ENCODE measurements around the gene TNIK. TPM values are rescaled to one million over a fixed set of nuclear protein-coding genes. Genes with fewer than 3 reads are reported as not detected.

TNIK gene
- total RNA-seq, 1 donor from 2014 or later: 17.0 TPM

DNA sequence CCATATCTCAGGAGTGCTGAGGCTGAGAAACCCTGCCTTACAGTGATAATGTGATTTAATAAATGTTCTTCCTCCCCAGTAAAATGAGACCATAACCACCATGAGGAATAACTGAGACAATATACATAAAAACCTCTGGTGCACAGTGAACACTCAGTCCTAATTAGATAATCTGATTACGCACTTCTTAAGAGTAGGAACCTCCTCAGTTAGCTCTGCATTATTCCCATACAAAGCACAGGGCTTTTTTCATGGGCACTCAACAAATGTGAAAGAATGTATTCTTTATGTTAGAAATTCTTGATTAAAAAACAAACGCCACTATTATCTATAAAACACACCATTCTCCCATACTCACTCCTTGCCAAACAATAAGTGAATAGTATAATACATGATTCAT, 97.0 kb downstream of the TNIK start:
- H3K4me3 ChIP-seq (ENCODE audit: low read depth, low read length): no peak overlapping the region
- no peaks in the 10 kb centered on the region for H3K27me3 ChIP-seq (ENCODE audit: control insufficient read depth, insufficient read depth, low read length)
- no peaks in the 10 kb centered on the region for H3K36me3 ChIP-seq (ENCODE audit: control insufficient read depth, insufficient read depth, low read length)
- TF ChIP-seq, protein P1, sequence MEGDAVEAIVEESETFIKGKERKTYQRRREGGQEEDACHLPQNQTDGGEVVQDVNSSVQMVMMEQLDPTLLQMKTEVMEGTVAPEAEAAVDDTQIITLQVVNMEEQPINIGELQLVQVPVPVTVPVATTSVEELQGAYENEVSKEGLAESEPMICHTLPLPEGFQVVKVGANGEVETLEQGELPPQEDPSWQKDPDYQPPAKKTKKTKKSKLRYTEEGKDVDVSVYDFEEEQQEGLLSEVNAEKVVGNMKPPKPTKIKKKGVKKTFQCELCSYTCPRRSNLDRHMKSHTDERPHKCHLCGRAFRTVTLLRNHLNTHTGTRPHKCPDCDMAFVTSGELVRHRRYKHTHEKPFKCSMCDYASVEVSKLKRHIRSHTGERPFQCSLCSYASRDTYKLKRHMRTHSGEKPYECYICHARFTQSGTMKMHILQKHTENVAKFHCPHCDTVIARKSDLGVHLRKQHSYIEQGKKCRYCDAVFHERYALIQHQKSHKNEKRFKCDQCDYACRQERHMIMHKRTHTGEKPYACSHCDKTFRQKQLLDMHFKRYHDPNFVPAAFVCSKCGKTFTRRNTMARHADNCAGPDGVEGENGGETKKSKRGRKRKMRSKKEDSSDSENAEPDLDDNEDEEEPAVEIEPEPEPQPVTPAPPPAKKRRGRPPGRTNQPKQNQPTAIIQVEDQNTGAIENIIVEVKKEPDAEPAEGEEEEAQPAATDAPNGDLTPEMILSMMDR (IDR thresholded peaks at IDR 0.05; ENCODE audit: insufficient read depth, low read length, poor library complexity, severe bottlenecking): no peak
- no peak for DNase-seq (ENCODE audit: low read depth)

DNA sequence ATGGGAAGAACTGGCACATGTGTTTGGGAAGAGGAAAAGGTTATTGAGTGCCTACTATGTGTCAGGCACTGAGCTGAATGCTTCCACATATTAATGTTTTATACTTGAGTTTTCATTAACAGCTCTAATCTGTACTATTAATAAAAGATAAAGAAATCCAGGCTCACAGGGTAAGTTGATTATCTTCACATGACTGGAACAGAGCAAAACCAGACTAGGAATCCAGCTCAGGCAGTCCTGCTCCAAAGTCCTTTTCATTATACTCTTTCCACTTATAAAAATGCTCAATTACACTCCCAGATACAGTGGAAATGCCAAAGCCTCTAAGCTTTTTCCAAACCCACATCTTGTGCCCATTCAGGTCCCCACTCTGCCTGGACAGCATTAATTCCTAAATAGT, 97.6 kb downstream of the TNIK start:
- Histone ChIP-seq H3K4me3 (ENCODE audit: low read depth, low read length) (no peak overlapping the region), H3K27me3 (ENCODE audit: control insufficient read depth, insufficient read depth, low read length) (no peaks in the 10 kb centered on the region), H3K36me3 (ENCODE audit: control insufficient read depth, insufficient read depth, low read length) (no peaks in the 10 kb centered on the region)
- TF ChIP-seq, protein P1 (IDR thresholded peaks at IDR 0.05; ENCODE audit: insufficient read depth, low read length, poor library complexity, severe bottlenecking): no peak
- no peak for DNase-seq (ENCODE audit: low read depth)

DNA sequence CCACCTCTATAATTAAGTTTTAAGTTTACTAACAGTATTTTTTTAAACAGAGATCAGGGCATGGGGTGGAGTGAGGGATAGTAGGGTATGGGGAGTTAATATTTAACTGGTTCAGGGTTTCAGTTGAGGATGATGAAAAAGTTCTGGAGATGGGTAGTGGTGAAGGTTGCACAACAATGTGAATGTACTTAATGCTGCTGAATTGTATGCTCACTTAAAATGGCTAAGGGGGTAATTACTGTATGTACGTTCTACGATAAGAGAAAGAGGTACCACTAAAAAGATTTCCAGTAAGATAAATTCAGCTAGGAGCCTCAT, 101.4 kb downstream of the TNIK start:
- DNase-seq (ENCODE audit: low read depth): no peak
- H3K4me3 ChIP-seq (ENCODE audit: low read depth, low read length): no peak overlapping the region
- H3K27me3 ChIP-seq (ENCODE audit: control insufficient read depth, insufficient read depth, low read length): no peaks in the 10 kb centered on the region
- TF ChIP-seq, protein P1 (IDR thresholded peaks at IDR 0.05; ENCODE audit: insufficient read depth, low read length, poor library complexity, severe bottlenecking): no peak
- no peaks in the 10 kb centered on the region for H3K36me3 ChIP-seq (ENCODE audit: control insufficient read depth, insufficient read depth, low read length)

DNA sequence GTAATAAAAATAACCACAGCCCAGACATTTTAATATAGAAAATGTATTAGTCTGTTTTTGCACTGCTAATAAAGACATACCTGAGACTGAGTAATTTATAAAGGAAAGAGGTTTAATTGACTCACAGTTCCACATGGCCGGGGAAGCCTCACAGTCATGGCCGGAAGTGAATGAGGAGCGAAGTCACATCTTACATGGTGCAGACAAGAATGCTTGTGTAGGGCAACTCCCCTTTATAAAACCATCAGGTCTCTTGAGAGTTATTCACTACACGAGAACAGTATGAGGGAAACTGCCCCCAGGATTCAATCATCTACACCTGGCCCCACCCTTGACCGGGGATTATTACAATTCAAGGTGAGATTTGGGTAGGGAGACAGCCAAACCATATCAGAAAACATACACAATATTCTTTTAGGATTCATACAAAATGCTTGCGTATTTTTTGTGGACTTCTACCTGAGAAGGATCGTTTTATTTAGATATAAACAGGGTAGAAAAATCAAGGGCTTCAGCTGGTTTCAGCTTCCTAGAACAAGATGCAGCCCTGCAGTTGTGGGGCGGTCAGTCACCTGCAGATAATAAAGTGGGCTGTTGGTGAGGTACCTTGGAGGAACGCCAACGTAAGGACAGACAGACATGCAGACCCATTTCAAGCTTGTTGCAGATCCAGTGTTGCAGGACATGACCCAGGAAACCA, 101.9 kb downstream of the TNIK start:
- H3K27me3 ChIP-seq (ENCODE audit: control insufficient read depth, insufficient read depth, low read length): no peaks in the 10 kb centered on the region
- H3K4me3 ChIP-seq (ENCODE audit: low read depth, low read length): no peak overlapping the region
- TF ChIP-seq, protein P1 (IDR thresholded peaks at IDR 0.05; ENCODE audit: insufficient read depth, low read length, poor library complexity, severe bottlenecking): no peak
- no peaks in the 10 kb centered on the region for H3K36me3 ChIP-seq (ENCODE audit: control insufficient read depth, insufficient read depth, low read length)
- no peak for DNase-seq (ENCODE audit: low read depth)

DNA sequence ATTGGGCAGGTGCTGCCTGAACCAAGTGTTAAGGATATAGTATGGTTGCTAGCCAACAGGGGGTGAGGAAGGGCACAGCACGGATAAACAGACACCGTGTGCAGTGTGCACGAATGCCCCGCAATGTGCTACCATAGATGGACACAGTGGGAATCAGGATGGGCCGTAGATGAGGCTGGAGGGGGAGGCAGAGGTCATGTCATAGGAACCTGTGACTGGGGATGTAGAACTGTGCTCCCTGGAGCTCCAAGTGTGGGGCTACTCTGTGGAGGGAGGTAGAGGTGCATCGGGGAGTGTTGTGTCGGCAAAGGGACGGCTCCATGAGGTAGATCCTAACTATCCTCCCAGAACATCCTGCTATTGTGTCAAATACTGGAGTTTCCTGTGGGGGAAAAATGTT, 102.5 kb downstream of the TNIK start:
- Histone ChIP-seq H3K27me3 (ENCODE audit: control insufficient read depth, insufficient read depth, low read length) (no peaks in the 10 kb centered on the region), H3K4me3 (ENCODE audit: low read depth, low read length) (no peak overlapping the region), H3K36me3 (ENCODE audit: control insufficient read depth, insufficient read depth, low read length) (no peaks in the 10 kb centered on the region)
- no peak for DNase-seq (ENCODE audit: low read depth)
- TF ChIP-seq, protein P1 (IDR thresholded peaks at IDR 0.05; ENCODE audit: insufficient read depth, low read length, poor library complexity, severe bottlenecking): no peak

DNA sequence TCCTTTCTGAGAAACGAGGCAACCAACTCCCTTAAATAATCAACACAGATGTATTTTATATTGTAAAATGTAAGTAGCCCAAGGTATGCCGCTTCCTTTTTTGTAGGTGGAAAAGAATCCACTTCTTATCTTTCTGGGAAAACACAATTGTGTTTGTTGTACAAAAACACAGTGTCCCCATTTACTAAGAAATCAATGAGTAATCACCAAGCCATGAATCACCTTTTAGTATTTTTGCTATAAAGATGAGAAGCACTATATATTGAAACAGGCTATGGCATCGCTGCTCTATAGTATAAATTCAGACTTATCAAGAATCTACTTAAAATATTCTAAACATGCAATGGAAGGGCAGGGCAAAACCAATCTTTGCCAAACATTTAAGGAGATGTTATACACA, 104.0 kb downstream of the TNIK start:
- Histone ChIP-seq H3K36me3 (ENCODE audit: control insufficient read depth, insufficient read depth, low read length) (no peaks in the 10 kb centered on the region), H3K27me3 (ENCODE audit: control insufficient read depth, insufficient read depth, low read length) (no peaks in the 10 kb centered on the region), H3K4me3 (ENCODE audit: low read depth, low read length) (no peak overlapping the region)
- TF ChIP-seq, protein P1 (IDR thresholded peaks at IDR 0.05; ENCODE audit: insufficient read depth, low read length, poor library complexity, severe bottlenecking): no peak
- DNase-seq (ENCODE audit: low read depth): no peak

Data from kidney epithelial cell (primary cell).